Esophagus mucosa (tissue), 1 donor: ENCODE data around the gene UNC5A. TPM values are rescaled to one million over a fixed set of nuclear protein-coding genes. Genes with fewer than 3 reads are reported as not detected.
"Not testable (repeated sequence)": the region's sequence is repeated elsewhere in the genome, so short reads cannot be mapped to it uniquely, and the experiment has no call there.

ENCODE experiments used
- ATAC-seq: fragments of 200-7000 bp; cut with Tn5 transposase; one replicate; pipeline ENCODE4 v1.9.1; 2020
- total RNA-seq: library from RNA; stranded (reverse); gene quantifications from one replicate; pipeline ENCODE4 v1.2.4, GENCODE V29; 2023
- donor health status: DM: yes; HTN: yes; CAD: no.

UNC5A gene
- total RNA-seq, 1 donor from 2014 or later, result not detected

- no peak for ATAC-seq
Observed at GRCh38 chr5:176864755-176865154, 54.4 kb downstream of the UNC5A start.

GRCh38 chr5:176865964-176866363, 55.6 kb downstream of the UNC5A start:
- ATAC-seq, result no peak

GRCh38 chr5:176866707-176867310, 56.5 kb downstream of the UNC5A start:
- ATAC-seq, result no peak

GRCh38 chr5:176868126-176868525, 57.8 kb downstream of the UNC5A start:
- no peak for ATAC-seq

GRCh38 chr5:176868731-176869130, 58.4 kb downstream of the UNC5A start:
- no peak for ATAC-seq

- ATAC-seq, result no peak
Observed at GRCh38 chr5:176869501-176870109, 59.2 kb downstream of the UNC5A start.

GRCh38 chr5:176870110-176870591, 59.8 kb downstream of the UNC5A start:
- ATAC-seq, result peak; percentile 42

- ATAC-seq, result not testable (repeated sequence)
Observed at GRCh38 chr5:176870644-176871043, 60.3 kb downstream of the UNC5A start.

- not testable (repeated sequence) for ATAC-seq
Observed at GRCh38 chr5:176872586-176872985, 62.2 kb downstream of the UNC5A start.

- ATAC-seq, result not testable (repeated sequence)
Observed at GRCh38 chr5:176873011-176873410, 62.7 kb downstream of the UNC5A start.

- no peak for ATAC-seq
Observed at GRCh38 chr5:176873541-176874172, 63.3 kb downstream of the UNC5A start.

- ATAC-seq, result no peak
Observed at GRCh38 chr5:176874198-176874780, 63.9 kb downstream of the UNC5A start.

GRCh38 chr5:176875014-176875550, 64.7 kb downstream of the UNC5A start:
- no peak for ATAC-seq

GRCh38 chr5:176875783-176876505, 65.6 kb downstream of the UNC5A start:
- ATAC-seq, result no peak

GRCh38 chr5:176876506-176877431, 66.4 kb downstream of the UNC5A start:
- no peak for ATAC-seq

- no peak for ATAC-seq
Observed at GRCh38 chr5:176877793-176878331, 67.5 kb downstream of the UNC5A start.

GRCh38 chr5:176878463-176878862, 68.1 kb downstream of the UNC5A start:
- ATAC-seq, result no peak

GRCh38 chr5:176878906-176879662, 68.7 kb downstream of the UNC5A start:
- ATAC-seq, result no peak

GRCh38 chr5:176879663-176880361, 69.5 kb downstream of the UNC5A start:
- ATAC-seq, result no peak
